HG02938 (cell line): ENCODE results near the gene LRRN2.

Experiments used
- ATAC-seq: cut with Tn5 transposase; IDR thresholded peaks from one replicate; pipeline ENCODE4 v1.9.1; 2021; ENCODE audit warnings: mild to moderate bottlenecking, moderate library complexity; ENCODE audit not compliant: unreplicated experiment

Gene LRRN2

GRCh38 chr1:204663644-204664383, 21.7 kb downstream of the LRRN2 start:
- no peak for ATAC-seq

GRCh38 chr1:204662530-204662929, 23.0 kb downstream of the LRRN2 start:
- no peak for ATAC-seq

- no peak for ATAC-seq
Measured at GRCh38 chr1:204660509-204660908, 25.0 kb downstream of the LRRN2 start.

- ATAC-seq, result no peak
Measured at GRCh38 chr1:204659056-204659455, 26.5 kb downstream of the LRRN2 start.

- ATAC-seq, result no peak
Measured at GRCh38 chr1:204658295-204658694, 27.2 kb downstream of the LRRN2 start.

GRCh38 chr1:204653590-204654340, 31.8 kb downstream of the LRRN2 start:
- no peak for ATAC-seq

- no peak for ATAC-seq
Measured at GRCh38 chr1:204652497-204652896, 33.0 kb downstream of the LRRN2 start.

- no peak for ATAC-seq
Measured at GRCh38 chr1:204651843-204652421, 33.6 kb downstream of the LRRN2 start.

GRCh38 chr1:204650911-204651570, 34.5 kb downstream of the LRRN2 start:
- no peak for ATAC-seq

GRCh38 chr1:204649721-204650521, 35.6 kb downstream of the LRRN2 start:
- ATAC-seq, result no peak

GRCh38 chr1:204648576-204648975, 37.0 kb downstream of the LRRN2 start:
- no peak for ATAC-seq

- ATAC-seq, result no peak
Measured at GRCh38 chr1:204647805-204648153, 37.8 kb downstream of the LRRN2 start.

GRCh38 chr1:204647114-204647804, 38.3 kb downstream of the LRRN2 start:
- ATAC-seq, result peak; percentile 49

- no peak for ATAC-seq
Measured at GRCh38 chr1:204645666-204646065, 39.9 kb downstream of the LRRN2 start.

- no peak for ATAC-seq
Measured at GRCh38 chr1:204645251-204645650, 40.3 kb downstream of the LRRN2 start.

- ATAC-seq, result no peak
Measured at GRCh38 chr1:204643503-204643902, 42.0 kb downstream of the LRRN2 start.

GRCh38 chr1:204641936-204642335, 43.6 kb downstream of the LRRN2 start:
- ATAC-seq, result no peak

GRCh38 chr1:204641455-204641854, 44.1 kb downstream of the LRRN2 start:
- ATAC-seq, result no peak

- ATAC-seq, result no peak
Measured at GRCh38 chr1:204640578-204640977, 45.0 kb downstream of the LRRN2 start.

- no peak for ATAC-seq
Measured at GRCh38 chr1:204634260-204634910, 51.2 kb downstream of the LRRN2 start.
